G401 (cell line): ENCODE results near the gene AMBRA1. TPM values are rescaled to one million over a fixed set of nuclear protein-coding genes. Genes with fewer than 3 reads are reported as not detected.
"Not testable (repeated sequence)": the region's sequence is repeated elsewhere in the genome, so short reads cannot be mapped to it uniquely, and the experiment has no call there.

Experiments
- DNase-seq: peaks from one replicate; pipeline ENCODE4 v3.0.0-alpha.2; 2015; ENCODE audit warnings: low spot score
- in situ Hi-C: cut with HindIII; loops from 2 replicates; pipeline ENCODE4 v1.10.0; 2016; ENCODE audit warnings: low sequenced_read_pairs, mixed read lengths
- total RNA-seq: library from RNA; depleted of rRNA; stranded (reverse); fragments of >200 nt; shearing (Covaris generic); gene quantifications from 2 replicates; pipeline ENCODE4 v1.2.3, GENCODE V29; 2014

AMBRA1 gene
- total RNA-seq, 1 experiment from 2014 or later, result 44.6 TPM

GRCh38 chr11:46520971-46521745 lies 72.7 kb downstream of the AMBRA1 start:
- DNase-seq, result peak; percentile 55
- in situ Hi-C loops, result no loop called here

GRCh38 chr11:46519351-46519750 lies 74.5 kb downstream of the AMBRA1 start:
- in situ Hi-C loops, result no loop called here
- no peak for DNase-seq

GRCh38 chr11:46518928-46519327 lies 74.9 kb downstream of the AMBRA1 start:
- DNase-seq, in situ Hi-C loops: not testable (repeated sequence)

GRCh38 chr11:46514370-46514769 lies 79.5 kb downstream of the AMBRA1 start:
- no peak for DNase-seq
- in situ Hi-C loops, result no loop called here

- in situ Hi-C loops, result no loop called here
- peak; percentile 95 for DNase-seq
Measured at GRCh38 chr11:46513934-46514342, 79.9 kb downstream of the AMBRA1 start.

- DNase-seq, result no peak
Measured at GRCh38 chr11:46512261-46512881, 81.5 kb downstream of the AMBRA1 start.

GRCh38 chr11:46511342-46511741 lies 82.5 kb downstream of the AMBRA1 start:
- in situ Hi-C loops, result no loop called here
- no peak for DNase-seq

More at GRCh38 chr11:46512261-46512881, 81.5 kb downstream of the AMBRA1 start:
- in situ Hi-C loops, result no loop called here

GRCh38 chr11:46508360-46508759 lies 85.5 kb downstream of the AMBRA1 start:
- in situ Hi-C loops, result no loop called here
- DNase-seq, result no peak

- in situ Hi-C loops, result no loop called here
- DNase-seq, result no peak
Measured at GRCh38 chr11:46506483-46506791, 87.4 kb downstream of the AMBRA1 start.

- DNase-seq, result no peak
- in situ Hi-C loops, result no loop called here
Measured at GRCh38 chr11:46505741-46506482, 87.9 kb downstream of the AMBRA1 start.

GRCh38 chr11:46504817-46505613 lies 88.8 kb downstream of the AMBRA1 start:
- no peak for DNase-seq
- in situ Hi-C loops, result no loop called here

GRCh38 chr11:46499821-46500220 lies 94.0 kb downstream of the AMBRA1 start:
- DNase-seq, result no peak
- in situ Hi-C loops, result no loop called here

- in situ Hi-C loops, result no loop called here
Measured at GRCh38 chr11:46498968-46499367, 94.9 kb downstream of the AMBRA1 start.

GRCh38 chr11:46498179-46498578 lies 95.6 kb downstream of the AMBRA1 start:
- DNase-seq, result no peak
- in situ Hi-C loops, result no loop called here

More at GRCh38 chr11:46498968-46499367, 94.9 kb downstream of the AMBRA1 start:
- no peak for DNase-seq

- in situ Hi-C loops, result no loop called here
- DNase-seq, result no peak
Measured at GRCh38 chr11:46497498-46497897, 96.3 kb downstream of the AMBRA1 start.

- in situ Hi-C loops, result no loop called here
- no peak for DNase-seq
Measured at GRCh38 chr11:46493791-46494190, 100.0 kb downstream of the AMBRA1 start.

GRCh38 chr11:46492532-46492931 lies 101.3 kb downstream of the AMBRA1 start:
- no peak for DNase-seq
- in situ Hi-C loops, result no loop called here

- in situ Hi-C loops, result no loop called here
- DNase-seq, result no peak
Measured at GRCh38 chr11:46491661-46492330, 102.0 kb downstream of the AMBRA1 start.

GRCh38 chr11:46490666-46491065 lies 103.2 kb downstream of the AMBRA1 start:
- DNase-seq, result no peak
- in situ Hi-C loops, result no loop called here
